GM18511 (cell line): ENCODE results near the gene FAM43A.

ENCODE experiments used
- ATAC-seq: cut with Tn5 transposase; IDR thresholded peaks from one replicate; pipeline ENCODE4 v1.9.1; 2021; ENCODE audit warnings: mild to moderate bottlenecking, moderate library complexity; ENCODE audit not compliant: unreplicated experiment

FAM43A gene

DNA sequence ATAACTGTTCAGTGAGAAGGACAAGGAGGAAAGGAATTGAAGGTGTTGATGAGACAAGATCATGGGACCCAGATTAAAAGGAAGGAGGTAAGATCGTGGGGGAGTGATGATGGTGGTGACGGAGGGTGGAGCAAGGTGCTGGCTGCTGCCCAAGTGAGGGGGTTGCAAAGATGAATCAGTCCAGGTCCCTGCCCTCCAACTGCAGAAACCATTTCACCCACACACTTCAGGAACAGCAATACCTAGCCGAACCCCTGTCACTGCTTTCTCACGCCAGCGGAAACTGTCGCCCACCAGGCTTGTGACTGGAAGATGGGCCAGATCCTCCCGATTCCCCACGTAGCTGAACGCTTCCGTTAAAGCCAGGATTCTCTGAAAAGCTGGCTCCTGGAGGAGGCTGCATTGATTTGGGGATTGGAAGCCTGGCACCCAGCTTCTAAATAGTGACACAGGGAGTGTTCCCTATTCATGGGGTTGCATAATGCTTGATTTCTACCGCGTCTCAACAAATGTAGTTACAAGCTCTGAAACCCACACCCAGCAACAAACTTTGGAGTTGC lies 10.5 kb upstream of the FAM43A start:
- no peak for ATAC-seq

GRCh38 chr3:194675680-194676079 lies 10.0 kb upstream of the FAM43A start:
- no peak for ATAC-seq

DNA sequence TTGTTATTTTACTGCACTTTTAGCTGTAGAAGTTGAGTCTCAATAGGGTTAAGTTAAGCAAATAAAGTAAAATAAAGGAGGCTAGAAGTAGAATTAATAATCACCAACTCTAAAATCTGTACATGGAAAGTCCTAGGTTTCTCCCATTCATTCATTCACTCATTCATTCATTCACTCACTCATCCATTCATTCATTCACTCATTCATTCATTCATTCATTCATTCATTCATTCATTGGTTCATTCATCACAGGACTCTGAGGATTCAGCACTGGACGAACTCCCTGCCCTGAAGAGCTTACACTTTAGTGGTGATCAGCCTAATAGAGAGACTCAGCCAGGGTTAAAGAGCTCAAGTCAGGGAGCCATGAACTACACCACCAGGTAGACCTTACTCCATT lies 9.2 kb upstream of the FAM43A start:
- no peak for ATAC-seq

GRCh38 chr3:194680888-194681615 lies 4.6 kb upstream of the FAM43A start:
- ATAC-seq: no peak

DNA sequence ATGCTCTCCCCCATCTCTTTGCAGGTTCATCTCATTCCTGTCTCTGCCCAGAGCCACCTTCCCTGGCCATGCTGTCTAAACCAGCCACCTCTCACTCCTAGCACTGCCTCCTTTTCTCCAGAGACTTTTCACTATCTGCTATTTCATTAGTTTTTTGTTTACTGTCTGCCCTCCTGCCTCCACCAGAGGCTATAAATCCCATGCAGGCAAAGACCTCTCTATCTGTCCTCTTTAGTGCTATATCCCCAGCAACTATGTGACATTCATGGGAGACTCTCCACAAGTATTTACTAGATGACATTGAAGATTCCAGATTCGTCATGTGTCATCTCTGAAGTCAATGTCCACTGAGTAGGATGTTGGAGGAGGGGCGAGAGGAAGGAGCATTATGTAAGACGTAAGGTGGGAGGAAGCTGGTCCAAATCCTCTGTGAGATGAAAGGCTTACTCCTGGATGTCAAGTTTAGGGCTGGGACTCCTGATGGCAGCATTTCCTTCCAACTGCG lies 3.4 kb upstream of the FAM43A start:
- no peak for ATAC-seq

DNA sequence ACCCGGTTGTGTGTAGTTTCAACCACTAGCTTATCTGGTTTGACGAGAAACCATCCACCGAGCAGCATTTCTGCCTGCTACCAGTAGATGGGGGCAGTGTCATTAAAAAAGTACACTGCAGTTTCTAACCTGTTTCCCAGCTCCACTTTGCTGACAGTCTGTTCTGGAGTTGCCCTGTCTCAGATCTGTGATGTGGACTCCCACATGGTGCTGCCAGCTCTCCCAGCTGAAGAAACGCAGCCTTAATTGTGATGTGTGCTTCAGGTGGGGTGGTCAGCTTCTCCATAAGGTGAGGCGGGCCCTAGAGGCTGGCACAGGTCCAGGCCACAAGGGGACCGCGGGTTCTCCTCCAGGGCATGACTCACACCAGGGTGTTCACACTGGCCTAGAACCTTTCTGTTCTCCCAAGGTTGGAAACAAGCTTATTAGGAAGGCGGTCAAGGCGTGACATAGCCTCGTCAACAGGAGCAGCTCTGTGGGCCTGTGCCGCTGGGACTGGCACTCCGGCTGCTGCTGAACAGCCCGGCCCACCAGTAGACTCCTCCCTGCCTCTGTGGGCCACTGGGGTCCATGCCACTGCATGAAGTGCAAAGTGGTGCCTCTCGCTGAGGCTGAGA lies 2.9 kb upstream of the FAM43A start:
- ATAC-seq: peak; percentile 68

GRCh38 chr3:194683380-194683779 lies 2.3 kb upstream of the FAM43A start:
- no peak for ATAC-seq

DNA sequence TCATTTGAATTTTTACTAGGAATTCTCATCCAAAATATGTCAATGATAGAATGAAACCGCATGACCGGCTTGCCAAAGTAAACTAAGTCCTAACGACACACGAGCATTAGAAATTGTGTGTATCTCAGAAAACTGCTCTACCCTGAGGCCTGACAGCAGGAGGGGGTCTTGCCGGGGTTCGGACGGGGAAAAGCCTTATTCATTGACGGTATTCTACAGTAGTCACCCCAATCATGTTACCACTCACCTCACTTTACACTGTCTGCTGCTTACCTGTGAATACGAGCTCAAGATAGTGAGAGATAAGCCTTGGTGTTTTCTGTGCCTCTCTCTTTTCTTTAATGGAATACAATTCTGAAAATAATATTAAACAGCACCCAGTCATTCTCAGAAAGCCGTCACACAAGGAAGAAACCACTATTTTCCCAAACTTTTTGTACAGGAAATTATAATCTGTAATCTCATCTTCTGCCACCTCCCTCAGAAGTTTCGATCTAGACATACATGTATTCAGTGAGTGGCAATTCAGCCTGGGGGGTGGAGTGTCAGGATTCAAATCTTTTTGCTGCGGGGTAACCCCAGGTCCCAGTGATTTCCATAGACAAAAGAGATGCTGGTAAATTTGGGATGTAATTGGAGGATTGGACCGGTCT lies 492 bp upstream of the FAM43A start:
- peak; percentile 10 for ATAC-seq

- no peak for ATAC-seq
Observed at GRCh38 chr3:194686414-194686815, 732 bp downstream of the FAM43A start.

- ATAC-seq: no peak
Observed at GRCh38 chr3:194686816-194687637, 1.3 kb downstream of the FAM43A start.

GRCh38 chr3:194687638-194688199 lies 2.0 kb downstream of the FAM43A start:
- ATAC-seq: peak; percentile 30

DNA sequence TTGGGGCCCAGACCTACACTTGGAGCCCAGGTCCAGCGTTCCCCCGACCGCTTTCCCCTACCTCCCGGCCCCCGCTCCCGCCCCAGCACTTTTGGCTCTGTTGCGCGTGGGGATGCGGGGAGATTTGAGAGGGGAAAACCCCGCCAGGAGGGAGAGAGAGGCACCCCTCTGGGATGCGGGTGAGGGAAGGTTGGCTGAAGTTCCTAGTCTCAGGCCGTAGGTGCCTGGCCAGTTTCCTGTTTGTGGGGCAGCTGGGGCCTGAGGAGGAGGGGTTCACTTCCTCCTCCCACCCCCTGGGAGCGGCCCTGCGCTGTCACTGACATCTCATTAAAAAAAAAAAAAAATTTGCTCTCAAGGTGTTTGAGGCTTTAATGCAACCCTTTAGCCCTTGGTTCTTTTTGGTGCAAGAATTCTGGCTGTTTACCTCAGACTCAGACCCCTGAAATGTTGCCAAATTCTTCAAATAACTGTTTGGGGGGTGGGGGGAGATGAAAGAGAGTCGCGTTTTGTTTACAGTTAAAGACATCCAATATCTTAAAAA lies 2.6 kb downstream of the FAM43A start:
- ATAC-seq: peak; percentile 33

DNA sequence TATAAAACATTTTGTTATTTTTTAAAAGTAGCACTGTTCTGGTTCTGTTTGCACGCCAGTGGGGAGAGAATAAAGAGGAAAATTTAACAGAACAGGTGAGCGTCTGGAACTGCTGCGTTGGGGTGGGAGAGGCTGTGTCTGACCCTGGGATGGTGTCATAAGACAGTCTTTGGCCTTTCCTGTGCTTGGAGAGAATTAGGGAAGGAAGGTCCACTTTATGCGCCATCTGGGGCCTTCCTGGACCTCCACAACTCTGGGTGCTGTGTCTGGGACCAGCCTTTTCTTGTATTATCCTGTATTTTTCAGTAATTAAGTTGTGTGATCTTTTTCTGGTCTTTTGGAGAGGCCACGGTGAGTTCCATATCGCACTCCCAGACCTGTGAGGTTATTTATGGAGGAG lies 3.3 kb downstream of the FAM43A start:
- ATAC-seq: no peak

DNA sequence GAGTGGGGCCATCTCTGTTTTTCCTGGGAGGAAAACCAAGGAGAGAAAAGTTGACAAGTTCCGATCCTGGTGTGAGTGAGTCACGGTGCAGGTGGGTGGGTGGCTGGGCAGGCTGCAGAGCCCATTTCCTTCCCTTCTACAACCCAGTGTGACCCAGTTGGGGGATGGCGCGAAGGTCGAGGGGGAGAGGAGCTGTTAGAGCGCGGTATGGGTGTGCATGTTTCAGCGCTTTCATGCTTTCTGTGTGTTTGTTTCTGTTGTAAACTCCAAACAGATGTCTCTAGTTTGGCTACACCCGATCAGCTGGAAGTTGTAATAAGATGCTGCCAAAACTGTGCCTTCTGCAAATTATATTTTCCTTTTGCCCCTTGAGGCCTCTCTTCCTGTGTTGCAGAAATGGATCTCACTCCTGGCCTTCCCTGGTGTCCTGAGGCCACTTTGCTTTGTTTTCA lies 3.8 kb downstream of the FAM43A start:
- no peak for ATAC-seq

- no peak for ATAC-seq
Observed at GRCh38 chr3:194690501-194691372, 5.1 kb downstream of the FAM43A start.

DNA sequence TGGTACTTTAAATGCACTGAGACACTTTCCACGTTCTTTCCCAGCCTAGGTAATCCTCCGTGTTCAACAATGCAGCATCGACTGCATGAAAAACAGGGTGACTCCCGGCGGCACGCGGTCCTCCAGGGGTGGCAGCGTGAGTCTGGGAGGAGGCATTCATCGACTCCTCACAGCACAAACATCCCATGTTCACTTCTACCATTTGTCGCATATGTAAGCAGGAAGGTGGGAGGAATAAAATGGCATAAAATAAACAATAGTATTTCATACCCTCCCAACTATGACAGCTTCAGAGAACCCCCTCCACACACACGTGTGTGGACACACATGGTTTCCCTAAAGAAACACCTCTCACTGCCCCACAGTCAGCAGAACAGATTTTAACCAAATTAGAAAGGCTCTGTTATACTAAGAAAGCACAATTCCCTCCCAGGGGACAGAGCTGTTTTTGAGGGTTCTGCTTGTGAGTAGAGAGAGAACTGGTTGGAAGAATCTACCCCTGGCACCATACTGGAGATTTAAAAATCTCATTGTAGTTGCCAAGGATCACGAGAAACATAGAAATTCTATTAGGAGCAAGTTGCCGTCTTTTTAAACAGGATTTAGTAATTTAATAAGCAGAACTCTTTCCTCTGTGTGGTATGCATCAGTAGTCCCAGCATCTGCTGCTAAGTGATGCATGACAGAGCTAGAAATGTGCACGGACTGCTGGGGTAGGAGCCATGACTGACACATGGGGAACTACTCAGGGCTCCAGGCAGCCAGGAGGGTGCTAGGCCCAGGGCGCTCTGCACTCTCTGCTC lies 6.0 kb downstream of the FAM43A start:
- peak; percentile 75 for ATAC-seq

DNA sequence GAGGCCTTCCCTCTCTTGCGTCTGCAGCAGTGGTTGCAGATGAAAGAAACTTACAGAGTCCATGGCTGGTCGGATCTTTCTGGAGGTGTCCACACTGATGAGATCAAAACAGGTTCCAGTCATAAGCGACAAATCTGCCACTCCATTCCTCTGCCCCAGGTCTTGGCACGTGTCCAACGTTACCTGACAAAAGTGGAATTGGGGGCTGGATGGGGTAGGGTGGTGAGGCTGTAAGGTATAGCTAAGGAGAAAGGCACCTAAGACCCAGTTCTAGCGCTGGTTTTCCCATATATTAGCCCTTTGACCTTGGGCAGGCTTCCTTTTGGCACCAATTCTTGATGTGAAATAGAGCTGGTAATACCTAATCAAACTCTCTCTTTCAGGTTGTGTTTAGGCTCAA lies 11.0 kb downstream of the FAM43A start:
- no peak for ATAC-seq

GRCh38 chr3:194702545-194702944 lies 16.9 kb downstream of the FAM43A start:
- no peak for ATAC-seq
